Stimulated activated CD8-positive, alpha-beta memory T cell treated with anti-CD3 and anti-CD28 coated beads, Interleukin-7, amount 100 ng/mL, for 1 hour (primary cell): Measurements from ENCODE around the gene GPR83.
"Not testable (repeated sequence)": the region's sequence is repeated elsewhere in the genome, so short reads cannot be mapped to it uniquely, and the experiment has no call there.

Experiments
- DNase-seq, 2 donors: peaks; one replicate each; pipeline ENCODE4 v3.0.0-alpha.2; 2020; ENCODE audit warnings: low read depth in 2 of 2

Gene GPR83

GRCh38 chr11:94400839-94401772 lies at the start of gene GPR83:
TSS of gene GPR83 (minus strand) at chr11:94401419. CDS start at chr11:94401247, 172 bp downstream.
- DNase-seq: no peak

GRCh38 chr11:94450048-94450447 lies 48.8 kb upstream of the GPR83 start:
- DNase-seq: no peak

- DNase-seq: no peak
Measured at GRCh38 chr11:94449437-94449836, 48.2 kb upstream of the GPR83 start.

GRCh38 chr11:94449029-94449428 lies 47.8 kb upstream of the GPR83 start:
- no peak for DNase-seq

- no peak for DNase-seq
Measured at GRCh38 chr11:94447149-94447548, 45.9 kb upstream of the GPR83 start.

GRCh38 chr11:94445641-94446040 lies 44.4 kb upstream of the GPR83 start:
- DNase-seq: no peak

GRCh38 chr11:94433049-94433448 lies 31.8 kb upstream of the GPR83 start:
- no peak for DNase-seq

- no peak for DNase-seq
Measured at GRCh38 chr11:94424662-94425061, 23.4 kb upstream of the GPR83 start.

- no peak for DNase-seq
Measured at GRCh38 chr11:94424011-94424410, 22.8 kb upstream of the GPR83 start.

- DNase-seq: no peak
Measured at GRCh38 chr11:94423507-94423906, 22.3 kb upstream of the GPR83 start.

GRCh38 chr11:94418123-94418765 lies 17.0 kb upstream of the GPR83 start:
- no peak for DNase-seq

GRCh38 chr11:94417386-94417987 lies 16.3 kb upstream of the GPR83 start:
- DNase-seq: no peak

GRCh38 chr11:94405062-94405833 lies 4.0 kb upstream of the GPR83 start:
- DNase-seq: no peak

GRCh38 chr11:94402355-94402754 lies 1.1 kb upstream of the GPR83 start:
- DNase-seq: no peak

GRCh38 chr11:94401773-94402265 lies 600 bp upstream of the GPR83 start:
- DNase-seq: no peak

- DNase-seq: no peak
Measured at GRCh38 chr11:94400457-94400838, 771 bp downstream of the GPR83 start.

GRCh38 chr11:94400050-94400449 lies 1.2 kb downstream of the GPR83 start:
- DNase-seq: no peak

- DNase-seq: no peak
Measured at GRCh38 chr11:94398101-94398500, 3.1 kb downstream of the GPR83 start.

- DNase-seq: no peak
Measured at GRCh38 chr11:94396282-94396681, 4.9 kb downstream of the GPR83 start.

GRCh38 chr11:94391937-94392336 lies 9.3 kb downstream of the GPR83 start:
- not testable (repeated sequence) for DNase-seq

- no peak for DNase-seq
Measured at GRCh38 chr11:94379613-94380012, 21.6 kb downstream of the GPR83 start.

- no peak for DNase-seq
Measured at GRCh38 chr11:94376841-94377240, 24.4 kb downstream of the GPR83 start.
